ENCODE results near the gene OR5K1. TPM values are rescaled to one million over a fixed set of nuclear protein-coding genes. Genes with fewer than 3 reads are reported as not detected.

OR5K1 gene
- total and polyA plus RNA-seq, 9 donors, result not detected

- no peaks in the 10 kb centered on the region for H3K9me3 ChIP-seq
- peak in 3 of 5 donors; percentile 20 to 42 (median 33) for DNase-seq
- TF ChIP-seq EP300 (IDR thresholded peaks at IDR 0.05), result no peak
- no peak for TF ChIP-seq CTCF (IDR thresholded peaks at IDR 0.05)
- no peak for TF ChIP-seq POLR2A (IDR thresholded peaks at IDR 0.05)
- H3K27ac ChIP-seq, result peak overlapping the region; percentile 91 to 93
- no peaks in the 10 kb centered on the region for H3K27me3 ChIP-seq
- 0 to 1% (median 1%) methylated on average over 16 of the region's 16 CpGs for whole genome bisulfite sequencing, 3 donors
- H3K4me3 ChIP-seq, result peak overlapping the region; percentile 90
- peaks cover 7% of the 10 kb centered on the region for H3K4me1 ChIP-seq (ENCODE audit: insufficient read depth)
- intact Hi-C loops (cut with DNase I), result no loop called here
- H3K36me3 ChIP-seq, result no peaks in the 10 kb centered on the region
Observed at GRCh38 chr3:98521897-98522543, 59.0 kb downstream of the OR5K1 start.

Other genes with a start within 250 kb of the OR5K1 start
- not detected for gene OR5H6, start 199.0 kb upstream of the OR5K1 start, total RNA-seq
- not detected for gene OR5H6, start 199.0 kb upstream of the OR5K1 start, polyA plus RNA-seq
- not detected for gene OR5H2, start 180.7 kb upstream of the OR5K1 start, total RNA-seq
- gene OR5H2, start 180.7 kb upstream of the OR5K1 start, polyA plus RNA-seq, result not detected
- not detected for gene OR5K4, start 109.3 kb upstream of the OR5K1 start, total RNA-seq
- not detected for gene OR5K4, start 109.3 kb upstream of the OR5K1 start, polyA plus RNA-seq
- not detected for gene OR5K3, start 72.5 kb upstream of the OR5K1 start, total RNA-seq
- not detected for gene OR5K3, start 72.5 kb upstream of the OR5K1 start, polyA plus RNA-seq
- gene OR5K2, start 34.5 kb downstream of the OR5K1 start, total RNA-seq, result not detected
- not detected for gene OR5K2, start 34.5 kb downstream of the OR5K1 start, polyA plus RNA-seq
- 100 to 1,000 TPM in 2 of 7 donors, 10 to 100 TPM in 5; 82.5 to 155 (median 93.4) TPM for gene CLDND1, start 59.7 kb downstream of the OR5K1 start, total RNA-seq
- gene CLDND1, start 59.7 kb downstream of the OR5K1 start, polyA plus RNA-seq, result 10 to 100 TPM; 75.3 to 98.9 TPM
- gene GPR15, start 68.8 kb downstream of the OR5K1 start, total RNA-seq, result under 1 TPM in 1 of 7 donors, not detected in 6; 0.23 TPM
- gene GPR15, start 68.8 kb downstream of the OR5K1 start, polyA plus RNA-seq, result not detected
- 10 to 100 TPM; 11.2 to 19.9 (median 17.1) TPM for gene CPOX, start 130.4 kb downstream of the OR5K1 start, total RNA-seq
- gene CPOX, start 130.4 kb downstream of the OR5K1 start, polyA plus RNA-seq, result 10 to 100 TPM; 10.6 to 15.2 TPM

Measured in ovary (tissue), 9 donors.